NT2/D1 (cell line): ENCODE measurements around the gene SCYGR4.

ENCODE experiments used
- YY1 ChIP-seq: IDR thresholded peaks from 2 replicates; pipeline ENCODE4 v1.6.1; 2011; ENCODE audit not compliant: insufficient read length, insufficient read depth
- ZNF274 ChIP-seq: IDR thresholded peaks from 2 replicates; pipeline ENCODE4 v1.6.1; 2011; ENCODE audit warnings: mild to moderate bottlenecking, low read depth, low read length

DNA sequence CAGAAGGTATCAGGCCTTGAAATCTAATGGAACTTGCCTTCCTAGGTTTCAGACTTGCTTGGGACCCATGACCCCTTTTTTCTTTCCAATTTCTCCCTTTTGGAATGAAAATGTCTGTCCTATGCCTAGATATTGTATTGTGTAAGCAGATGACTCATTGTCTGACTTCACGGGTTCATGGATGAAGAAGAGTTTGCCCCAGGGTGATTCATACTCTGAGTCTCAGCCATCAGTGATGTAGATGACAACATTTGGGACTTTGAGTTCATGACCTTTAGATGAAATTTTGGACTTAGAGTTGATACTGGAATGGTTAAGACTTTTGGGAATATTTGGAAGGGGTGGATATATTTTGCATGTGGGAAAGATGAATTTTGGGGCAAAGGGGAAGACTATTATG, 38.2 kb downstream of the SCYGR4 start:
- TF ChIP-seq ZNF274 = no peak
- no peak for TF ChIP-seq YY1
